DMS 273 (cell line): ENCODE measurements around the gene CPNE5.

ENCODE experiments used
- DNase-seq: peaks from one replicate; lab custom pipeline; 2025; ENCODE audit not compliant: unreplicated experiment; lab: John Stamatoyannopoulos, UW

The CPNE5 gene

DNA sequence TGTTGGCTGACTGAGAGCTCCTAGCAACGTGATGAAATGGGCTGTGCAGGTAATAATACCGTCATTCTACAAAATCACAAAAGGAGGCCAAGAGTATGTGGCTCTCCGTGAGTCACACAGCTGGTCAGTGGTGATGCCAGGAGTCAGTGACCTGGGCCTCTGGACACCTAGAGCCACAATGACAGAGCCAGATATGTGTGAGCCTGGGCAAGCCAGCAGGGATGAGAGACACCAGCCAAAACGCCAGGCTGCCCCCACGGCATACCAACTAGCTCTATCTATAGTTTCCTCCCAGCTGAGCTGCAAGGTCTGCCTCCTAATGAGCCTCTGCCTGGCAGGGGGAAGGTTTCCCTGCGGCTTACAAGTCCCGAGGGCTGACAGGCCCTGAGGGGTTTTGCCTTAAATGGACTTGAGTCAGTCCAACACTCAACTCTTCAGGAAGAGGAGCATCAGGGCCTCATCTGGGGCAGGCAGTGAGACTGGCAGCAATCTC is 70.0 kb downstream of the CPNE5 start:
- peak; percentile 40 for DNase-seq

DNA sequence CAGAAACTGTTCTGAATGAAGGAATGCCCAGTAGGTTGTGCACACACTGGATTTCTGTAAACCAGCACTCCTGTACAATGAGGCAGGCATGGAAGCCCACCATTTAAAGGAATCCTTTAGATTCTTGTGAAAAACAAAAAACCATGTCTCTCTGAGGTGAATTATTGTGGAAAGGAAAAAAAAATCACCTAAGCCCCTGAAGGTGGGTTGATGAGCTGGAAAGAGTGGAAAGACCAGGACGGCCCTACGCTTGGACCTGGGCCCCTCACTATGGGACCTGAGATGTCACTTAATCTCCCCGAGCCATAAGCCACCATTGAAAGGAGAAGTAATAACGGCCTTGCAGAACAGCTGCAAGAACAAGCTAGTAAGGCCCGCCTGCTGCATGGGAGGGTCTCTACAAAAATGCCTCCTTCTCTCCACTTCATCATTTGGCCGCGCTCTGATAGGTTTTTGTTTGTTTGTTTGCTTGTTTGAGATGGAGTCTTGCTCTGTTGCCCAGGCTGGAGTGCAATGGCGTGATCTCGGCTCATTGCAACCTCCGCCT is 72.8 kb downstream of the CPNE5 start:
- no peak for DNase-seq

DNA sequence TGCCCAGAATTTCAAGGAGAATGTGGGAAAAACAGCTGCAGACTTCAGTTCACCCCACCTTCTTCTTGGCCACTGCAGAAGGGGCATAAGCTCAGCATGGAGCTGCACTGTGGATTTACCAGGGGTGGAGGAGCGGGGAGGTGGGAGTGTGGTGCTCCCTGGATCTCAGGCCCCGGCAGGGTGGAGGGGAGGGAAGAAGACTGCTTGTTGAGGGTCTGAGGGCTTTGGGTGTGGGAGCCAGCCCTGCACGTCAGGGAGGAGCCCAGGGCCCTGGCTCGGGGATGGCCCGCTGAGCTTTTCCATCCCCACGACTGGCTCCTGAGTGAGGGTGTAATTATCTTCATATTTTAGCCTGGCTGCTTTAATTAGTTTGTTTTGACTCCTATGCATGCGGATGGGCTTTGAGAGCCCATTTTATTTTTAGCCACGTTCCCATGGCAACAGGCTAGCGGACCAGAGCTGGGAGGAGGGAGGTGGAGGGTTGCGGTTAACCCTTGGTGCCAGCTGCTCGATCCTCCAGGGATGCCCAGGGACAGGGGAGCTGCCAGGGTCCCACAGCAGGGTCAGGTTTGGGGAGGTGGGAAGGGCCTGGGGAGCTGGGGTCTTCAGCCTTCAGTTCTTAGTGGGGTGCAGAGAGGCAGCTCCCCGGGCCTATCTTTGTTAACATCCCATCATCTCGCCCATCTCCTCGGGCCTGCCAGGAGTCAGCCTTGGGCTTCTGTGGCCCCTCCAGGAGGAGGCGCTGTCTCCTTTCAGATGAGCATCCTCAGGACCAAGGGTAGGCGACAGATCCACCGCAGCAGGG is 73.4 kb downstream of the CPNE5 start:
- DNase-seq = peak; percentile 96

DNA sequence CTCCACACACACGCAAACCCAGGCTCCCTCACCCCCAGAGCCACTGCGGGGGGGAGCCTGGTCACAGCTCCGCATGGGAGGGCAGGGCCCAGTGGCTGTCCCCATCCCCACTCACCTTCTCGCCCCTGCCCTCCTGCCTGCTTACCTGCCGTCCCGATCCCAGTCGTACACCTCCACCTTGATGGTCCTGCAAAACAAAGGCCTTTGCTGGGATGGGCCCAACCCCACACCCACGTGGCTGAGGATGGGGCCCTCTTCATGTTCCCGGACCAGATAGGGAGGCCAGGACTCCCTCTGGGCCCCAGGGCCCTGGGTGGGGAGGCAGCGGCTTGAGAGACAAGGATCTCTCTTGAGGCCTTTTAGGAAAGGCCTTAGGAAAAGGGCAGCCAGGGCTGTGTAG is 74.1 kb downstream of the CPNE5 start:
- peak; percentile 48 for DNase-seq

DNA sequence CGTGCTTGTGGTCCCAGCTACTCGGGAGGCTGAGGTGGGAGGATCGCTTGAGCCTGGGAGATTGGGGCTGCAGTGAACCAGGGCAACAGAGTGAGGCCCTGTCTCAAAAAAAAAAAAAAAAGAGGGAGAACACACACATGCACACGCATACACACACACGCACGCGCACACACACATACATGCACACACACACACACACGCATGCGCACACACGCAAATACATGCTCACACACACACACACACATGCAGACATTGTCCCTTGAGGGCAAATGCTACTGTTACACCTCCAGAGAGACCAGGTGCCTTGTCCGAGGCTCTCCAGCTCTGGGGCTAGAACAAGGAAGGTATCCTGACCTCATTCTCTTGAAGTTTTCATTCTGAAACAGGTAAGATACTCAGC is 77.1 kb downstream of the CPNE5 start:
- DNase-seq = no peak

DNA sequence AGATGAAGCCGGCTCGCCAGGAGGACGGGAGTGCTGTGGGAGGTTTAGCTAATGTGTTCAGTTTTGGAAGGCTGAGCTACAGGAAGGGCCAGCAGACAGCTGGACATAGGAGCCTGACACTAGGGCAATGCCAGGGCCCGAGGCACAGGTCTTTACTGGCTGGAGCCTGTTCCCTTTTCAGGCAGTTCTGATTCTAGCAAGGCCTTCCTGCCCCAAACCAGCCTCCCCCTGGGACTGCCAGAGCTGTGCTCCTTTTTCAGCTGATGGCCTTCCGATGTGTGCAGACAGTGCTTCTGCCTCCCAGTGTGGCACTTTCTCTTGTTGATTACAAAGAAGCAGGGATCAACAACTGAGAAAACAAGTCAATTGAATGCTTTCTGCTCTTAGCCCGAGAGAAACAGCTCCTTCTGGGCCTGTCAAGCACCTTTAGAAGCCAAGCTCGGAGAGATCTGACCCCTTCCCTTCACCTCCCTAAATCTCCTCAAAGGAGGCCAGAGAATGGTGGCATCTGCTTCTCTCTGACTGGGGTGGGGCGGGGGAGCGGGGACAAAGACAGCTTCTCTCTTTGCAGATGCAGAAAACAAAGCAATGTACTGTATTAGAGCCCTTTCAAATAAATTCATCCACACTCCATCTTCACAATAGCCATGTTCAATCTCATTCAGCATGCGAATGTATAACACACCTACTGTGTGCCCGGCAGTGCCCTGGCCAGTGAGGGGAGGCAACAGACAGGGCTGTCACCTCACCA is 78.4 kb downstream of the CPNE5 start:
- DNase-seq = no peak

DNA sequence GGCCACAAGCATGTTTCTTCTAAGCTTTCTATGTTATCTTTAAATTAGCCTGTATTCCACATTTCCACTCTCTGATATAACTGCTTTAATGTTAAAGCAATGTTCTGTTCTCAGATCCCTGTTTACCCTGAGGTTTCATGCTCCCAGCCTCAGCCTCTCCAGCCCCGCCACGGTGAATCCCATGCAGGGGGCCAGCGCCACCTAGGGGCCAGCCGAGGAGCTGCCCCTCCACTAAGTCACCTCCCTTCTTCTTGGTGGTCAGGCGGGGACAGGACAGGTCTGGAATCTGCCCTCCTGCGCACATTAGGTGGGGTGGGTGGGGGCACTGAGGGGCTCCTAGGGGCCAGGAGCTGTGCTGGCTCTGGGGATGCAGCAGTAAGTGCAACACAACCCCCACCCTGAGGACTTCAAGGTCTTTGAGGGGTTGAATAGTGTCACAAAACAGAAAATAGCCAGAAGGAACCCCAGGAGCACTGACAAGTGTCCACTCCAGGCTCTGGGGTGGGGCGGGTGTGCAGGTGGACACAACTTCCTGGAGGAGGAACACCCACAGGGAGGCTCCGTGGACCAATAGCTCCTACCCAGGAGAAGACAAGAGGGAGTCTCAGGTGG is 80.0 kb downstream of the CPNE5 start:
- peak; percentile 88 for DNase-seq

DNA sequence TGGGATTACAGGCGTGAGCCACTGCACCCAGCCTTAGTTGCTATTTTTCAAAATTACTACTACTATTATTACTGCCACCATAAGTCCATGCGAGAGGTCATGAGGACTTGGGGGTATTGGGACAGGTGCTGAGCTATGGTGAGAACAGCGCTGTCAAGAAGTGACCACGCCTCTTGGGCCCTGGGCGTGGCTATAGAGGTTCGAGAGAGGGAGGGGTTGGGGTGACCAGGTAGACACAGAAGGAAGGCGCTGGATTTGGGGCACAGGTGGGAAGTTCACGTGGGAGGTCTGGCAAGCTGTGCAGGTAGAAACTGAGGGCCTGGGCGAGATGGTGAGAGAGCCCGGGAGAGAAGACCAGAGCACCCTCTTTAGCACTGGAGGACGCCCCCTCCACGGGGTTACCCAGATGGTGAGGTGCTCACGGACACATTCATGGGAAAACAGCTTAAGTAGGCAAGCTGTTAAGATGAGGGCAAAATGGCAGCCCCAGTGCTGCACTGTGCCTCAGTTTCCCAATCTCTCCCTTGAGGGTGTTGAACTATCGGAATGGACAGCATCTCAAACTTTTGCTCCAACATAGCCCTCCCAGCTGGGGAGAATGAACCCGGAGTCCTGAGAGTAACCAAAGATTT is 80.6 kb downstream of the CPNE5 start:
- no peak for DNase-seq

DNA sequence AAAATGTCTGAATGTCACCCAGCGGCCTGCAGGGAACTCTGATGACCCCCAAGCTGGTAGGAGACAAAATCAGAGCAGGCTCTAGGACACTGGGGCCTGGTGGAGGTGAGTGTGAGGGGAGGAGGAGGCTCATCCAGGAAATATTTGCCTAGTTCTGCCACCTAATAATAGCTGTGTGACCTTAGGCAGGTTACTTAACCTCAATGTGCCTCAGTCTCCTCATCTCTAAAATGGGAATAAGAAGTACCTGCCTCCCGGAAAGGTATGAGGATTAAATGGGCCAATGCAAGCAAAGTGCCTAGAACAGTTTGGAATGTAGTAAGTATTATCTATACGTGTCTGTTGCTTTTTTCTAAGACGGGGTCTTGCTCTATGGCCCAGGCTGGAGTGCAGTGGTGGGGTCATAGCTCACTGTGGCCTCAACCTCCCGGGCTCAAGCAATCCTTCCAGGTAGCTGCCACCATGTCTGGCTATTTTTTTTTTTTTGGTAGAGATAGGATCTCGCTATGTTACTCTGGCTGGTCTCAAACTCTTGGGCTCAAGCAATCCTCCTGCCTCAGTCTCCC is 81.2 kb downstream of the CPNE5 start:
- no peak for DNase-seq

DNA sequence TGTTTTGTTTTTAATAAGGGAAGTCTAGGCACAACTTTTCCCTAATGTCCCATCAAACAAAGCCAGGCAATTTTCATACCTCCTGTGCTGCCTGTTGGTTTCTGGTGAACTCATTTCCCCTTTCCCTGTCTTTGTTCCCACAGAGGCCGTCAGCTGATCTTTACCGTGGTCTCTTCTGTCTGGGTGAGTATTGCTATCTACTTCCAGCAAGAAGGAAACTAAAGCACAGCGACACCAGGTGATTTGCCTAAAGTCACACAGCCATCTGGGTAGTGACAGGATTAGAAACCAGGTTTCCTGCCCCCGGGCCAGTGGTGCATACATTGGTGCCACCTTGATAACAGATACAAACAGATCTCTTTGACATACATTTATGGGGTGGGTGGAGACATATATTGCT is 82.0 kb downstream of the CPNE5 start:
- no peak for DNase-seq

DNA sequence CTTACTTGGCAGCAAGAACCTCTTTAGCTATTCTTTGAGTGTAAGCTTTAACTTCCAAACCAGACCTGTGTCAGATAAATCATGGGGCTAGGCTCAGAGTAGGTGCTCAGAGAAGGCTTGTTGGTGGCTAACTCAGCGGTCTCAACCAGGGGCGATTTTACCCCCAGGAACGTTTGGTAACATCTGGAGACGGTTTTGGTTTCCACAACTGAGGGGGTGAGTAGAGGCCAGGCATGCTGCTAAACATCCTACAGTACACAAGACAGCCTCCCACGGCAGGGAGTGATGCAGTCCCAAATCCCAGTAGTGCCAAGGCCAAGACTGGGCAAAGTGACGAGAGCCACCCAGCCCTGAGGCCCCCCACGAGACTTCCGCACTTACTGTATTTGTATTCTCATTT is 82.5 kb downstream of the CPNE5 start:
- DNase-seq = no peak

DNA sequence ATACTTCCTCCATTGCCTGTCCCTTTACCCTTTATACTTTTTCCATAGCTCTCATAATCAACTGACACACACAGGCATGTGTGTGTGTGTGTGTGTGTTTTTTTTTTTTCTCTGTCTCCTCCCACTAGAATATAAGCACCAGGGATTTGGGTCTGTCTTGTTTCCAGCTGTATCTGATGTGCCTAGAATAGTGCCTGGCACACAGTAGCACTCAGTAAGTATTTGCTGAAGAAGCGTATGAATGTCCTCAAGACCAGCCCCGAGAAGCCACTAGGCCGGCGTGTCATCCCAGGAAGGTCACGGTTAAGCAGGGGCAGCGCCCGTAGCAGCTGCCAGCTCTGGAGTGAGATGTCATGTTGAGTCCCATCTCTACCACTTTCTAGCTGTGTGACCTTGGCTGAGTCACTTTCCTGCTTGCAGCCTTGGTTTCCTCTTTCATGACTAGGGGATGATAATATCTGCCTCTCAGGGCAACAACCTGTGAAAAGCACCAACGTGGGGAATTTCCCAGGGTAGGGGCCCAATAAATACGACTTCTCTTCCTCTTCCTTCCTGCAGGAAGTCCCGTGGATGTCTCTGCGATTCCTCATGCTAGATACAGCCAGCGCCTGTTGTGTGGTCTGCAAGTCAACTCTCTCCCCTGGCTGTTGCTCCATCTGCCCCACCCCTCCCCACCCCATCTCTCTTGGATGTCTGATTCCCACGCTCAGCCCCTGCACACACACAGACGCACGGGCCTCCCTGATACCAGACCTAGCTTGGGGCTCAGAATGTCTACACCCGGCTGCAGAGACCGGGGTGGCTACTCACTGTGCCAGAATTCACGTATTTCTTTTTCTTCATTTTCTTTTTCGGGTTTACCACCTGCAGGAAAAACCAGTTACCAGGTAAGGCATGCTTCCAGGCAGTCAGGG is 83.6 kb downstream of the CPNE5 start:
- DNase-seq = no peak

DNA sequence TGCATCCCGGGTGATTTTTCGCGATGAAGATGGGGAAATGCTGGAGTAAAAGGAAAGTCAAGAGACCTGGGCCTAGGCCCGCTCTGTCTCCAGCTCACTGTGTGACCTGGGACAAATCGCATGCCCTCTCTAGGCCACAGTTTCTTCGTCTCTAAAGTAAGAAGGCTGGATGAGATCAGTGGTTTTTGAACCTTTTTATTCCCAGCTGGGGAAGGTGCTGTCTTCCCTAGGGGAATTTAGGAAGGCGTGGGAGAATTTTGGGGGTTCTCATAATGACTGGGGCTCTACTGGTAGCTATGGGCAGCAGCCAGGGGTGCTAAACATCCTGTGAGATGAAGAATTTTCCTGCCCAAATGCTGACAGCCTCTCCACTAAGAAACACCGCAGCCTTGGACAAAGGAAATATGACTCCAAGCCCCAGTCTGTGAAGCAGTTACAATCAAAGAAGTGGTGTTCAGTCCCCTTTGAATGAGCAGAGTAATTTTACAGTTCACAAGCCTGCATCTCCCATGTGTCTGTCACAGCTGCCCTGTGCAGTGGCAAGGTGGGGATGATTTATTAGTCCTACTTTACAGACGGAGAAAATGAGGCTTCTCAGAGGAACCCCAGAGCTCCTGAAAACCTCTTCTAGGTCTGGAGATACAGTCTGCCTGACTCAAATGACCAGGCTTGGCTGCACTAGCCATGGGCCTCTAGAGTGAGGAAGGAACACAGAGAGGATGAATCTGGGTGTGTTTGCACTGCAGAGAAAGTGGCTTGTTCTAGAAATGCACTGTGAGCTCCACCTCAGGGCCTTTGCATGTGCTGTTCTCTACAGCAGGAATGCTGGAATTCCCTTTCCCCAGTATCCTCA is 84.4 kb downstream of the CPNE5 start:
- DNase-seq = no peak

DNA sequence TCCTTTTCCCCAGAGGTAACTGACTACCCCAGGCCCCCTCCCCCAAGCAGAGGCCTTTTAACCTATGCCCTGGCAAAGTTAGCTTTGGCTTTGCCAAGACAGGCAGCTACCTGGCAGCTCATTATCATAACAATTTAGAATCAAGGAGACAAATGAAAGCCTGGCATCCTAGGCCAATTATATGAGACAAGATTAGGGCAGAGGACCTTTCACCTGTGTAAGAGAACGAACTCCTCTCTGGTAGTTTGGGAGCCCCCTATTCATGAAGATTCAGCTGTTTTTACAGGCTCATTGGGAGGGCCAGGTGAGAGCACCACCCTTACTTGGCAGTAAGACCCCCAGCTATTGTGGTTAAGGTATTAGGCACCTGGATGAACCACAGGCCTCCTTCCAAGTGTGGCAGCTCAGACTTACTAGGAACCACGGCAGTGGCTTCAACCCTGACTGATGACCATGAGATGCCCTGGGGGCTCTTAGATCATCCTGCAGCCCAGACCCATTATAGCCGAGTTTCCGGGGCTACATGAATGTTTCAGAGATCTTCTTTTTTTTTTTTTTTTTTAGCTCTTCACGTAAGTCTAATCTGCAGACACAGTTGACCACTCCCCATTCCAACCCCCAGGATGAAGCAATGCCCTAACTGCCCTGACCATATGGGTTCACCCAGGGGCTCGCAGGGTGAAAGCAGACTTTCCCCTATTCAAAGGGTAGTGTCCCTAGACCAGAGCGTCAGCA is 85.4 kb downstream of the CPNE5 start:
- DNase-seq = no peak

DNA sequence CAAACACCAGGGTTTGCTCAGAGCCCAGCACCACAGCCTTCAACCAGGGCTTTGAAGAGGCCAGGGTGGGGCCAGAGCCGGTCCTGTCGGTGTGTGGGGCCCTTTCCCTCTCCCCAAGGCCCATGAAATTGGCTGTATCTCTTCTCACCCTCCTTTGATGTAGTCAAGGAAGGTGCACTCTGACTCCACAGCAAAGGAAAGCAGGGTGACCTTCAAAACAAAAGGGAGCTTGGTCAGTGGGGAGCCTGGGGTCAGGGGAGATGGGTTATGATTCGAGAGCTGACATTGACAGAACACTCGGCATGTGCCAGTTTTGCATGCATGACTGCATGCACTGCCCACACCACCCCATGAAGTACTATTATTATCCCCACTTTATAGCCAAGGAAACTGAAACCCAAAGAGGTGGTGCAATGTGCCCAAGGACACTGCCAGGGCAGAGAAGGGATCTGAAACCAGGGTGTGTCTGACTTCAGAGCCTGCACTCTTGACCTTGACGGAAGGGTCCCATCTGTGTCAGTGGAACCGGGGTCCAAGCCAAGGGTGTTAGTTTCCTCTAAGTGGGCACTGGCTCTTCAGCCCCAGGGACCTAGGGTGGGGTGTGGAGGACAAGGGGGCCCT is 86.2 kb downstream of the CPNE5 start:
- DNase-seq = no peak

DNA sequence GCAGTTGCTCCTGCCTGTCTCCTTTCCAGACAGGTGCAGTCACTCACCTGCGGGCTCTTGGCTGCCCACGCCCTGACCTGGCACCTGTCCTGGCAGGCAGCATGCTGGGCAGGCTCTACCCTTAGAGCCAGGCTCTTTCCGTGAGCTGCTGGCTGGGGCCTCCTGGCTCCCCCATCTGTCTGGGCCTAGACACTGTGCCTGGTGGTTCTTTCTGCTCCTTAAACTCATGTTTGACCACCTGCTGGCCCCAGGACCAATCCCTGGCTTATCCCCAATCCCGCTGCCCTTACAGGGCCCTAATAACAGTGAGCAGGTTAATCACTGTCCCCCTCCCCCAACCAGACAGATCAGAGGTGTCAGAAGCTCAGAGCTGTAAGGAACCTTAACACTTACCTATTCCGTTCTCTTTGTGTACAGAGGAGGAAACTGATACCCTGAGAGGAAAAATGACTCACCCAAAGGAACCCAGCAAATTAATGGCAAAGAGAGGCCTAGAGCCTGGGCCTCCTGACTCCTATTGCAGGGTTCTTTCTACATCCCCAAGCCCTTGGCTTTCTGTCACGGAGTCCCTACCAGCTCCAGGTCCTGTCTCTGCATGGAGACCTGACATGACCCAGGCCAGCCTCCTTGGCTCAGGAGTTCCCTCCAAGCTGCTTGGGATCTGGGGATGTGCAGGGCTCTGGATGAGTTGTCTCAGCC is 86.9 kb downstream of the CPNE5 start:
- peak; percentile 30 for DNase-seq

DNA sequence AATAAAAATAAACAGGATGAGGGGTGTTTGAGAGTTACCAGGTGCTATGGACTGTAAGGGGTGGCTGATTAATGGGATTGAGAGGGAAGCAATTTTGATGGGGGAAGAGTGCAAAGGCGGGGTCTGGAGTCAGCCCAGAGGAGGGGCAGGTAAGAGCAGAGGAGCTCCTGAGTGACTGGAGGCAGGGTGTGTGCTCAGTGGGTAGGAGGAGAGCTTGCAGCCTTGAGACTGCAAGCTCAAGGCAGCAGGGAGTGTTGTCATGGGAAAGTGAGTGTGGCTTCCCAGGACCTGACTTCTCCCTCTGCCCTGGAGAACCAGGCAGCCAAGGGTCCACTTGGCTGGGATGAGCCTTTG is 87.4 kb downstream of the CPNE5 start:
- no peak for DNase-seq
